Hematopoietic multipotent progenitor cell treated with erythropoietin and hydrocortisone succinate and interleukin-3 and kit ligand, for 8 days (in vitro differentiated cells): ENCODE results near the gene MLLT1.

ENCODE experiments used
- DNase-seq: peaks from one replicate; pipeline ENCODE4 v3.0.0-alpha.2; 2015

Gene MLLT1

DNA sequence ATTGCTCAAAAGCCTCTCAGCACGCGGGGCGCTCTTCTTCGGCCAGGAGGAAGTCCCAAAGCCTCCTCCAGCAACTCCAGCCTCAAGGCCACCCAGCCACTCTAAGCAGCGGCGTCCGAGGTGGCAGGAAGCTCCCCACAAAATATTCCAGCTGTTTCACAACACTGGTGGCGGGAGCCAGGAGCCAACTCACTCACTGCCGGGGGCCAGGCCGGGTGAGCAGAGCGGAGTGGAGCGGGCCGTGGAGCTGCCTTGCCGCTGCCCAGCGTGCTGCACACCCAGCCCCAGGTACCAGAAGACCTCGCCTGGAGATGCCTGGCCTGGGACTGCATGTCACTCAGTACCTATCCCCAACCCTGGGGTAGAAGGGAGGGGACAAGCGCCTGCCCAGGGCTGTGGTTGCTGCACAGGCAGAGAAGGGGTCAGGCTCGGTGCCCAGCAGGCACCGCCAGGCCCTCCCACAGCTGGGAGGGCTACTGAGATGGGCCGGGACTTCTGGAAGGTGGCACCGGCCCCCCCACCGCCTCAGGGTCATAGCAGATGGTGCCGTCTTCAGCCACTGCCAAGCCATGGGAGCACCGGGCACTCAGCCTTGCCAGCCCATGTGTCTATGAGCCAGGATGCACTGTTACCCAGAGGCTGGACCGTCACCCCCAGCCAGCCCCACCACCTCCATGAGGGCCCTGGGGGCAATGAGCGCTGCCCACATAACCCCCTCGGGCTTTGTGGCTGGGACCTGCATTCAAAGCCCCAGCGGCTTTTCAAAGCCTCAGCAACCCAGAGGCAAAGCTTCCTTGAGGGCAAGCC lies 59.2 kb downstream of the MLLT1 start:
- DNase-seq = no peak

GRCh38 chr19:6219586-6220290 lies 60.0 kb downstream of the MLLT1 start:
- no peak for DNase-seq

DNA sequence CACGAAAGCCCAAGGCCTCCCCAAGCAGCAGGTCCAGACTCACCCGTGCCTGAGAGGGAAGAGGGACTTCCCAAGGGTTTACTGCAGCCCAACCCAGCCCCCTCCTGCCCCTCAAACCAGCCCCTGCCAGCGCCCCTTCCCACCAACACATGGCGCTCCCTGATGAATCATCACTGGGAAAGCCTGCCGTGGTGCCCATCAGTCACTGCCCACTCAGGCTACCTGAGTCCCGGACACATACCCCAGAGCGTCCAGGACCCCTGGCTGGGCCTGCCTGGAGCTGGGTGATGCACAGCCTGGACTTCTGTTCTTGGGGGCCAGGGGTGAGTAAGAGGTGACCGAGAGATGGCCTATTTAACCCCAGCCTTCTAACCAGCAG lies 60.6 kb downstream of the MLLT1 start:
- DNase-seq = no peak

DNA sequence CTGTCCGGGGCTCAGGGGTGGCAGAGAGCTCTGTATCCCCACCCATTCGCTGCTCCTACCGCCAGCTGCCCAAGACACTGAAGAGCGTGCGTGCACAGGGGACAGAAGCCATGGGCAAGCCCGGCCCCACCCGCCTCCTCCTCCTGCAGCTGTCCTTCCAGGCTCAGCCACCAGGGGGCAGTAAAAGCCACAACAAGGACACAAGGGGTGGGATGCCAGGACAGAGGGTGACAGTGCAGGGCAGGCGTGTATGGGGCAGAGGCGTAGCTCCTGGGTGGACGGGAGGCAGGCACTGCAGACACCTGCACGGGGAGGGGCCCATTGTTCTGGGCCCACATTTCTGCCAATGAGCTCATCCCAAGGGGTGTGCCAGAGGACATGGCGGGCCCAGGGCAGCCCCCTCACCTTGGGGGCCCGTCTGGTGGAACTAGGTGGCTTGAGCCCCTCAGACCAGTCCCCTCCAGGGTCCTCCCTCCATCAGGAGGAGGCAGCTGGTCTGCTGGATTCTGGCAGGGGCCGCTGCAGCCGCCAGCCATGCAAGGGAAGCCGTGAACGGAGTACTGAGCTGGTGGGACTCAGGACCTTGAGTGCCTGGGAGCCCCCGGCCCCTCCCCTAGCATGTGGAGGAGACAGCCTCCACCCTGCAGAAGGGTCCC lies 61.2 kb downstream of the MLLT1 start:
- DNase-seq = peak; percentile 90

DNA sequence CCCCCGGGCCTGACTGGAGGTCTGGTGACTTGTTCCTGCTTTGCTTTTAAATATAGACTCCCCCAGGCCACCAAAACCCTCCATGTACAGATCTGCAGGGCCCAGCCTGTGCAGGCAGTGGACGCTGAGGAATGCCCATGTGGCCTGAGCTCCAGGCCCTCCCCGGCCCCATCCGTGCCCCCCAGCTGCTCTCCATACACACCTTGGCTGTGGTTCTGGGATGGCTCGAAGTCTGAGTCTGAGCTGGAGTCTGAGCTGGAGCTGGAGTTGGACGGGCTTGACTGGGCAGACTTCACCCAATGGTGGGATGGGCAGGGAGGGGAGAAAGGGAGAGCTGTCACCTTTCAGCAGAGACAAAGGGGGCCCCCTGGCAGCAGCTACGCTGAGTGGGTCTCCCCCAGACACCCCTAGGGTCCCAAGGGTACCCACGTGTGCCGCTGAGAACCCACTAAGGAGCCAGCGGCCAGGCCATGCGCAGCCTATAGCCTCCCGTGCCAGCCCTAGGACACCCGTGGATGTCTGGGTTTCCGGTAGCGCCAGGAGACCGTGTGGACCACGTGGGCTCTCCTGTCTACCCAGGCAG lies 61.9 kb downstream of the MLLT1 start:
- no peak for DNase-seq

DNA sequence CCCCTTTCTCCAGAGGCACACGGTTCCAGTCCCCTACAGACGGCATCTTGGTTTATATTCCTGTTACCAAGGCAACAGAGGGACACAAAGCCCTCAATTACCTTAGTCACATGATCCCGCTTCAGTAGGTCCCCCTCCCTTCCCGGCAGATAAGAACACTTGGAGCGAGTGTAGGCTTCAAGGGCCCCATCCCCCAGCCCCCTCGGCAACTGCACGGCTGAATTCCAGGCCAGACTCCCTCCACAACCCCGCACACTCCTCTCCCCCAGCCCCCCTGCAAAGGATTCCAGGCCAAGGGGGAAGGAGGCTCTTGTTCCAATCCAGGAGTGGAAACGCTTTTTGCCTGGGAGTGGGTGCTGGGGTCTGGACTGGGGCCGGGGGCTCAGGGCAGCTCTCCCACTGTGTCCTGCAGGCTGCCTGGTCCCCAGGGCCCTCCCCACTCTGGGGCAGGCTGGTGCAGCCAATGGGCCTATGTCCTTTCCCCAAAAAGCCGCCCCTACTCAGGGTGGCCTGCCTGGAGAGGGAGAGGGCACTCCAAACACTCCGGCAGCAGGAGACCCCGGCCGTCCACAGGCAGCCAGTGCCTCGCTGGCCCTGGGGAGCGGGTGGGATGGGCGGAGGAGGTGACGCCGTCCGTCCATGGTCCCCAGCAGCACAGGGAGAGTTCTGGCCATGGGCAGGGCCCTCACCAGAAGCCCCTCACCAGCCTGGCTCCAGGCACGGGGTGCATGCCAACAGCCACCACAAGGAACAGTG lies 62.6 kb downstream of the MLLT1 start:
- DNase-seq = no peak

GRCh38 chr19:6216236-6216995 lies 63.4 kb downstream of the MLLT1 start:
- DNase-seq = no peak

- DNase-seq = no peak
Measured at GRCh38 chr19:6215701-6216235, 64.0 kb downstream of the MLLT1 start.

DNA sequence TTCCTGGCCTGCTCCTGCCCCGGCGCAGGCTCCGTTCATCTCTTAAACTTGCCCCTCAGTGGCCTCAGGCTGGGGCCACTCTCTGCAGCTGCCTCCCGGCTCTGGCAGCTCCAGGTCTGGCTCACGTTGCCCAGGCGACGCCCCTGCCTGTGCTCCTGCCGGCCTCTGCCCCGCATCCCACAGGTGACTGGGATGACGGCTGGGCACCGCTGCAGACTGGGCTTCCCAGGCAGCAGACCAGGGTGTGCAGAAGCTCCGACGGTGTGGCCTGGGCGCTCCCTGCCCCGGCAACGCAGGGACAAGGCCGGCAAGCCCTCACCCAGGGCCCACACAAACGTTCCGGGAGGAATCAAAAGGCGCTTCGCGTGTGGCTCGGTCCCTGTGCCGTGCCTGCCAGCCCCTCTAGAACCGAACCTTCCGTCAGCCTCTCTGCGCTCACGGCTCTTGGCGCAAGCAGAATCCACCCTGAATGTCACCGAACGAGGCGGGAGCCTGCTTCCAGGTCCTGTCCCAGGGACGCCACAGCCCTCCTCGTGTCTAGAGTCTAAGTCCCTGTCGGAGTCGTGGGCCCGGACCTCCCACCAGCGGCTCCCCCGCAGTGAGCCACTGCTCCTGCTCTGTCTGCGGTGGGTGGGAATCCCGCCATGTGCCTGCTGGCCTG lies 64.8 kb downstream of the MLLT1 start:
- no peak for DNase-seq

DNA sequence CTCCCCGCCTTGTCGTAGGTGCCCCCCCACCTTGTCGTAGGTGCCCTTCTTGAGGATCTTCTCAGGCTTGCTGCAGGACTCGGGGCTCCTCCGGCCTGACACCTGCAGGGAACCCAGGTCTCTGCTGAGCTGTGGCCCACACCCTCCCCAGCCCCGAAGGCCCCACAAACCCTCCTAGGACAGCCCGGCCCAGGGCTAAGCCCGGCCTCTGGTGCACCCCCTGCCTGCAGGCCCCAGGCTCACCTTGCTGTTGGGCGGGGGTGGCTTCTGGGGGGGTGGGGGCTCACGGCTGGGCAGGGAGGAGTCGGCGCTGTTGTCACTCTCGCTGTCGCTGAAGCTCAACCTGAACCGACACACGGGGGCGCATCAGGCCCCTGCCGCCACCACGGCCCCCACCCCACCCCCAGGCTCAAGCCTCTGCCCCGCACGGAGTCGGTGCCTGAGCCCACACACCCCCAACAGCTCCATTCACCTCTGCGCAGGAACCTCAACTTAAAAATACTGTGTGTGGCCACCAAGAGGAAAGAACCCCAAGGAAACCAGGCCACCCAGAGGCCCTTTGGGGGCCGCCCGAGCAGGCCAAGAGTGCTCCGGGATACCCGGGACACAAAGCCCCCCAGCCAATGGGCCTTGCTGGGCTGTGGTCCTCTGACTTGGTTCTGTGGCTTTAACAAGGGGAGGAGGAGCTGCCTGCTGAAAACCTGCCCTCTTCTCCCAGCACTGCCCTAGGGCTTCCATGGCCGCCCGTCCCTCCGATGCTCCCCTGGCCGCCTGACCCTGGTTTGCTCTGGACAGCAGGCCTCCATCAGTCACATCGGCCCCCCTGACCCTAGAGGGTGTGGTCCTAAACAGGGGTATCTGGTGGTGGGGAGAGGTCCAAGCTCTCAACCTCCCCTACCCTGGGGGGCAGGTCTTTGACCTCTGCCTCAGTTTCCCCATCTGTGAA lies 65.8 kb downstream of the MLLT1 start:
- DNase-seq = no peak

DNA sequence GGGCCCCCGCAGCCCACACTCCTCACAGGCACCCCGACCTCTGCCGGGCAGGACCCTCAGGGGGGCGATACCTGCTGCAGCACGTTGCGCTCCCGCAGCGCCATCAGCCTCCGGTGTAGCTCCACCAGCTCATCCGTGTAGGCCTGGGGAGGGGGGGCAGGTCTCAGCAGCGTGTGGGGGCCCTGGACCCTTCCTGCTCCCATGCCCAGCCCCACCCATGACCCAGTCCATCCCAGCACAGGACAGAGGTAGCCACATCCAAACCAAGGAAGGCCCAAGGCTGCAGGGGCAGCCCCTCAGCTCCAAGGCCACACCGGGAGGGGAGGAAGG lies 66.5 kb downstream of the MLLT1 start:
- DNase-seq = no peak

GRCh38 chr19:6212403-6213265 lies 67.1 kb downstream of the MLLT1 start:
- no peak for DNase-seq

DNA sequence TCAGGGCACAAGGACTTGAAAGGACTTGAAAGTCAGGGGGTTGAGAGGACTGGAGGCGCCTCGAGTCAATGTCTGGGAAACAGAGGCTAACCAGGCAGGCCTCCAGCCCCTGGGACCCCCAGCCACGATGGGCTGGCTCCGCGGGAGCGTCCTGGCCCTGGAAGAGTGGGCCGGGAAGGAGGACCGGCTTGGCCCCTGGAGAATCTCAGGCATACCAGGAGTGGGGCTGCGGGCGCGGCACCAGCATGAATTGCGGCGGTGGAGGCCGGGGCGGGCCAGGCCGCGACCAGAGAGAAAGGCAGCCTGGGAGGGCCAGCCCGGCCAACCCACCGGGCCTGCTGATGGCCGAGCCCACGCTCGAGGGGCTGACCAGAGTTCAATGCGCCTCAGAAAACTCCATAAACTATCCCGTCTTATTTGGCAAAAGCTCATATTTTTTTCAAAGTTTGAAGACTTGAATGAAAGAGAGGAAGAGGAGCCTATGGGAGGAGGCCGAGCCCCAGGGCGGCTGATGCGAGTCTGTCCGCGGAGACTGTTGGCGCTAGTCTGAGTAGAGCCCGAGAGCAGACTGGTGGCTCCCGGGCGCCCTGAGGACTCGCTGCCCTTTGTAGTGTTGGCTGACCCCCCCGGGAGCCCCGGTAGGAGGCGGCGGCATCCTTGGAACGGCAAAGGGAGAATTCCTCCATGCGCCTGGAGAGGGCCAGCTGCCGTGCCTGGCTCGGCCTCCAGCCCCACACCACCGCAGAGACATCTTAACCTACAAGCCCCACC lies 68.0 kb downstream of the MLLT1 start:
- DNase-seq = no peak

DNA sequence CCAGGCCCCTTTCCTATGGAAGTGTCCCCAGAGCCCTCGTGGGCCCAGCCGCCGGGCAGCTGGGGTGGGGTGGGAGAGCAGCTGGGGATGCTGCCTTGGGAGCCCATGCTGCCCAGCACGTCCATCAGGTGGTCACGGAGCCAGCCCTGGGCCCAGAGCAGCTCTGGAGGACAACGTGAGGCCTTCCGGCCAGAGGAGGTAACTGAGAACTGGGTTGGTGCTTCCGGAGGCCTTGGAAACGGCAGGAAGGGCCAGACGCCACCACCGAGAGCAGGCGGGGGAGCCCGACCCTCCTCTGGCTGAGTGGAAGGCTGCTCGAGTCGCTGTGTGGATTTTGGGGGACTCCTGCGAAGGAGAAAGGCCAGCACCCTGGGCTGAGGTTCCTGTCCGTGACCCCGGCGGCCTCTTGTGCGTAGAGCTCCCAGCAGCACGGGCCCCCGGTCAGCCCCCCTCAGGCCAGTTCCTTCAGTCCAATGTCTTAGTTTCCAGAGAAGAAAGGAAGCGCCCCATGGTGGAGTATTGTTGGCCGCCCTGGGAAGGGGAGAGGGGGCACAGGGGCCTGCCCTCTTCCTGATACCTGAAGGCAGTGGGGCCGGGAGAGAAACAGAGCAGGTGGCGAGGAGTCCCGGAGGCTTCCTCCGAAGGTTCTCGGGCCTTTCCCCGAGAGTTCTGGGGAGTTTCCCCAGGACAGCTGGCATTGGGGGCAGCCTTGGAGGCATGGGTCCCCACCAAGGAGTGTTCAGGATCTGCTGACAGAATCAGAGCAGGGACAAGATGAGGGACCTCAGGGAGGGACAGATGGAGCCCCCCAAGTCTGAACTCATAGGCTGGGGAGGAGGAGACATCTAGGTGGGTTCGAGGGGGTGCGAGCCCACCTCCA lies 68.8 kb downstream of the MLLT1 start:
- DNase-seq = no peak

DNA sequence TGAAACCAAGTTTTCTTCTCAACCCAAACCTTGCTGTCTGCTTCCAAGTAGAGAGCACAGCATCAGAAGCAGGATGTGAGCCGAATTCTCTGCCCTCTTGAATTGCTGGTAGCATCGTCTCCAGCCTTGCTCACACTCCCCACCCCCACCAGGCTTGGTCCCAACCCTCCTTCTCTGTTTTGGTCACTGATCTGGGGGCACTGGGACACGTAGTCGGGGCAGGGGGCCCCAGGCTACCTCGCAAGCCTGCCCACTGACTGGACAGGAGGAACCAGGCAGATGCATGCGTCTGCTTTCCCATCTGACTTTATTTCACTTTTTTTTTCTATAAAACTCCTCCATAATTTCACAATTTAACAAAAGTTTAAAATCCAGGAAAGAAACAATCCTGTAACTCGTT lies 69.7 kb downstream of the MLLT1 start:
- no peak for DNase-seq

DNA sequence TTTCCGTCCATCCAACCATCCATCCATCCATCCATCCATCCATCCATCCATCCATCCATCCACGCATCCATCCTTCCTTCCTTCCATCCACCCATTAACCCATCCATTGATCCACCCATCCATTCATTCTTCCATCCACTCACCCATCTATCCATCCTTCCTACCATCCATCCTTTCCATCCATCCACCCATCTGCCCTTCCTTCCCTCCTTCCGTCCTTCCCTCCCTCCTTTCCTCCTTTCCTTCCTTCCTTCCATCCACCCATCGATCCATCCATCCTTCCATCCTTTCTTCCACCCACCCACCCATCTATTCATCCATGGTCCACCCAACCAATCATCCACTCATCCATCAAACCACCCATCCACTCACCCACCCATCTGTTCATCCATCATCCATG lies 70.1 kb downstream of the MLLT1 start:
- DNase-seq = no peak

- no peak for DNase-seq
Measured at GRCh38 chr19:6209233-6209632, 70.5 kb downstream of the MLLT1 start.
